ENCODE measurements around the gene SGPL1. TPM values are rescaled to one million over a fixed set of nuclear protein-coding genes. Genes with fewer than 3 reads are reported as not detected.
"Not testable (repeated sequence)": the region's sequence is repeated elsewhere in the genome, so short reads cannot be mapped to it uniquely, and the experiment has no call there.

SGPL1 gene
- total RNA-seq = 10 to 100 TPM; 12.9 to 31.0 (median 21.3) TPM

- Histone ChIP-seq H3K4me3 (peak within 1 kb of the TSS; percentile 83 to 97 (median 86)), H3K27ac (replicated peaks in 1 of 4) (peak within 1 kb of the TSS; percentile 92 to 98 (median 96)), H3K36me3 (peaks cover 0 to 25% (median 6%) of the 10 kb centered on the region in 4 donors), H3K9me3 (no peaks in the 10 kb centered on the region), H3K27me3 (no peaks in the 10 kb centered on the region), H3K4me1 (peaks cover 9 to 26% (median 18%) of the 10 kb centered on the region in 4 donors)
- intact Hi-C loops (cut with DNase I) = loop anchor here (2.0 kb wide), 1 partner anchor 65 kb away; no protein-coding TSS in a partner anchor
- WGBS = 3% methylated on average over 28 of the region's 58 CpGs
- peak; percentile 92 for DNase-seq (ENCODE audit: extremely low spot score)
- TF ChIP-seq POLR2AphosphoS5 (IDR thresholded peaks at IDR 0.05) = peak; percentile 35 to 70
- TF ChIP-seq EP300 (IDR thresholded peaks at IDR 0.05) = no peak
- peak; percentile 98 to 100 (median 98) for TF ChIP-seq CTCF (IDR thresholded peaks at IDR 0.05)
Measured at GRCh38 chr10:70815504-70816219, at the start of gene SGPL1. SGPL1 (plus strand) TSS chr10:70815948; CDS start chr10:70816854, 906 bp downstream.

DNA sequence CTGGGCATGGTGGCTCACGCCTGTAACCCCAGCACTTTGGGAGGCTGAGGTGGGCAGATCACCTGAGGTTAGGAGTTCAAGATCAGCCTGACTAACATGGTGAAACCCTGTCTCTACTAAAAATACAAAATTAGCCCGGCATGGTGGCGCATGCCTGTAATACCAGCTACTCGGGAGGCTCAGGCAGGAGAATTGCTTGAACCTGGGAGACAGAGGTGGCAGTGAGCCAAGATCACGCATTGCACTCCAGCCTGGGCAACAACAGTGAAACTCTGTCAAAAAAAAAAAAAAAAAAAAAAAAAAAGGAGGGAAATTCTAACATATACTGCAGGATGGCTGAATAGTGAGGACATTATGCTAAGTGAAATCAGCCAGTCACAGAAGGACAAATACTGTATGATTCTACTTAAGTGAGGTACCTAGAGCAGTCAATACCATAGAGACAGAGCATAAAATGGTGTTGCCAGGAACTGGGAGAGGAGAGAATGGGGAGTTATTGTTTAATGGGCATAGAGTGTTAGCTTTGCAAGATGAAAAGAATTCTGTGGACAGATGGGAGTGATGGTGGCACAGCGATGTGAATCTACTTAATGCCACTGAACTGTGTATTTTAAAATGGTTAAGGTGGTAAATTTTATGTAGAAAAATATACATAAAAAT is 47.6 kb upstream of the SGPL1 start:
- WGBS = 71% methylated on average over 6 of the region's 6 CpGs
- DNase-seq (ENCODE audit: extremely low spot score); H3K9me3 ChIP-seq; H3K36me3 ChIP-seq; H3K4me3 ChIP-seq; H3K27me3 ChIP-seq; H3K27ac ChIP-seq (replicated peaks in 1 of 4); intact Hi-C loops (cut with DNase I); H3K4me1 ChIP-seq: not testable (repeated sequence)

DNA sequence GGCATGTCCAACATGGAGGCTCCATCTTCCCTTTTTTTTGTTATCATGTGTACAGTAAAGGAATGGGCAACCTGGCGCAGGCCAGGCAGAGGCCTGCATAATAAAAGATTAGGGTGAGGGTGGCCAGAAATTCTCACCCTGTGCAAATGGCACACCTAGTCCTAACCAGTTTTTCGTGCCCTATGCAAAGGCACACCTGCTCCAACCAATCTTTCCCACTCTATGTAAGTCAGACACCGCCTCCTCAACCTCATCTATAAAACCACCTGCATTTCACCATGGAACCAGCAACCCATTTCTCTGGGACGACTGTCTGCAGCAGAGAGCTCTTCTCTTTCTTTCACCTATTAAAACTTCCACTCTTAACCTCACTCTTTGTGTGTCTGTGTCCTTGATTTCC is 46.6 kb upstream of the SGPL1 start:
- no peak for TF ChIP-seq POLR2A (IDR thresholded peaks at IDR 0.05; ENCODE audit: low read depth)
- no peak for TF ChIP-seq CTCF (IDR thresholded peaks at IDR 0.05)
- TF ChIP-seq EP300 (IDR thresholded peaks at IDR 0.05) = no peak
- no peak for TF ChIP-seq POLR2AphosphoS5 (IDR thresholded peaks at IDR 0.05)
- 88% methylated on average over 4 of the region's 4 CpGs for WGBS
- no peaks in the 10 kb centered on the region for H3K27me3 ChIP-seq
- no peak for DNase-seq (ENCODE audit: extremely low spot score)
- intact Hi-C loops (cut with DNase I) = no loop called here
- no peak overlapping the region for H3K27ac ChIP-seq (replicated peaks in 1 of 4)
- H3K36me3 ChIP-seq = no peaks in the 10 kb centered on the region
- H3K9me3 ChIP-seq = no peaks in the 10 kb centered on the region
- no peaks in the 10 kb centered on the region for H3K4me1 ChIP-seq
- no peak overlapping the region for H3K4me3 ChIP-seq

GRCh38 chr10:70770001-70770400 is 45.7 kb upstream of the SGPL1 start:
- no peaks in the 10 kb centered on the region for H3K27me3 ChIP-seq
- no peak overlapping the region for H3K27ac ChIP-seq (replicated peaks in 1 of 4)
- no peaks in the 10 kb centered on the region for H3K36me3 ChIP-seq
- H3K4me1 ChIP-seq = no peaks in the 10 kb centered on the region
- no peaks in the 10 kb centered on the region for H3K9me3 ChIP-seq
- TF ChIP-seq POLR2A (IDR thresholded peaks at IDR 0.05; ENCODE audit: low read depth) (no peak), CTCF (IDR thresholded peaks at IDR 0.05) (no peak), EP300 (IDR thresholded peaks at IDR 0.05) (no peak)
- H3K4me3 ChIP-seq = no peak overlapping the region
- intact Hi-C loops (cut with DNase I) = no loop called here
- 81% methylated on average over 2 of the region's 2 CpGs for WGBS
- no peak for DNase-seq (ENCODE audit: extremely low spot score)

DNA sequence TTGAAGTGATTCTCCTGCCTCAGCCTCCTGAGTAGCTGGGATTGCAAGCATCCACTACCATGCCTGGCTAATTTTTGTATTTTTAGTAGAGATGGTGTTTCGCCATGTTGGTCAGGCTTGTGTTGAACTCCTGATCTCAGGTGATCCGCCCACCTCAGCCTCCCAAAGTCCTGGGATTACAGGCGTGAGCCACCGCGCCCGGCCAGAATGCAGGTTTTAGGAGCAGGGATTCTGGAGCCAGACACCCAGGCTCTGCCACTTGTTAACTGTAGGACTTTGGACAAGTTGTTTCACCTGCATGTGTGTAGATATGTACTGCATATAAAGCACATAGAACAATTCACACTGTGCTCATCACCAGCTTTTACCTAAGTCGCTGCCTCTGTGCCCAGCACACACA is 45.2 kb upstream of the SGPL1 start:
- H3K27ac ChIP-seq (replicated peaks in 1 of 4); DNase-seq (ENCODE audit: extremely low spot score); intact Hi-C loops (cut with DNase I); H3K4me3 ChIP-seq; H3K36me3 ChIP-seq; H3K27me3 ChIP-seq; H3K4me1 ChIP-seq; H3K9me3 ChIP-seq: not testable (repeated sequence)
- 98% methylated on average over 7 of the region's 7 CpGs for WGBS

All from esophagus muscularis mucosa (tissue), 4 donors.